HUES48 (cell line): Measurements from ENCODE around the gene NME2.

Experiments used
- H3K27ac ChIP-seq: one replicate; pipeline ENCODE4 v1.7.0; 2013; ENCODE audit warnings: low read depth, low read length, inconsistent platforms
- H3K27me3 ChIP-seq: 2 replicates; pipeline ENCODE4 v1.6.1; 2013; ENCODE audit warnings: mild to moderate bottlenecking, low read length; ENCODE audit not compliant: control insufficient read depth, insufficient read depth
- H3K36me3 ChIP-seq: 2 replicates; pipeline ENCODE4 v1.6.1; 2013; ENCODE audit warnings: low read length; ENCODE audit not compliant: control insufficient read depth, insufficient read depth
- H3K4me1 ChIP-seq: 2 replicates; pipeline ENCODE4 v1.6.1; 2013; ENCODE audit warnings: mild to moderate bottlenecking, low read length; ENCODE audit not compliant: control insufficient read depth, insufficient read depth
- H3K4me3 ChIP-seq: 2 replicates; pipeline ENCODE4 v1.5.1; 2013; ENCODE audit warnings: mild to moderate bottlenecking, low read depth, low read length
- H3K9ac ChIP-seq: 2 replicates; pipeline ENCODE4 v1.6.1; 2013; ENCODE audit warnings: mild to moderate bottlenecking, low read depth, low read length, moderate library complexity
- H3K9me3 ChIP-seq: 2 replicates; pipeline ENCODE4 v1.6.1; 2013; ENCODE audit warnings: low read length; ENCODE audit not compliant: control insufficient read depth, insufficient read depth

NME2 gene

GRCh38 chr17:51180486-51180885 is 14.3 kb downstream of the NME2 start:
- no peak overlapping the region for H3K9ac ChIP-seq
- no peaks in the 10 kb centered on the region for H3K9me3 ChIP-seq
- no peaks in the 10 kb centered on the region for H3K4me1 ChIP-seq
- peaks cover 72% of the 10 kb centered on the region for H3K36me3 ChIP-seq
- no peak overlapping the region for H3K4me3 ChIP-seq
- no peaks in the 10 kb centered on the region for H3K27me3 ChIP-seq
- H3K27ac ChIP-seq = no peak overlapping the region

- Histone ChIP-seq H3K4me1 (no peaks in the 10 kb centered on the region), H3K36me3 (peaks cover 82% of the 10 kb centered on the region), H3K9ac (no peak overlapping the region), H3K9me3 (no peaks in the 10 kb centered on the region), H3K27me3 (no peaks in the 10 kb centered on the region), H3K4me3 (no peak overlapping the region), H3K27ac (no peak overlapping the region)
Measured at GRCh38 chr17:51184124-51184523, 17.9 kb downstream of the NME2 start.

DNA sequence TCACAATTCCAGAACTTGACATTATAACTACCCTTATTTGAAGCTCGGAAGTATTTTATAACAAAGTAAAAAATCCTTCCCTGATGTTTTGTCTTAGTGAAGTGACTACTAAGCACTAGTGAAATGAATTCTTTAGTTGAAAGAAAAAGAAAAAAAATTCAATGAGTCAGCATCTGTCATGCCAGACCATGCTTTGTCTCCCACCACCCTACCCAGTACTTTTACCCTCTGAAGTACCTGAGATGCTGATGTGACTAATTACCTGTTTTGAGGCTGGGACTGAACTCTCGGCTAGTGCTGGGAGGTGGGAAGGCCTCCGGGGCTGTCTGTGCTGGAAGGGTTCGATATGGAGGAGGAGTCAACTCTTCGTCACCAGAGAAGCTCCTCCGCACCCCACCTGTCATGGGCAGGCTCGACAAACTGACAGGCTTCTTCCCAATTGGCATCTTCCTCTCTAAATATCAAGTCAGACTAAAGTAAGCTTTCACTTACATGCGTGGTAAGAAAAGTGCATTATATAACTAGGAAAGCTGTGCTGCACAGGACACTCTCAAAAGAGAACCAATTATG is 19.6 kb downstream of the NME2 start:
- Histone ChIP-seq H3K4me1 (no peaks in the 10 kb centered on the region), H3K9ac (no peak overlapping the region), H3K27me3 (no peaks in the 10 kb centered on the region), H3K27ac (no peak overlapping the region), H3K4me3 (no peak overlapping the region), H3K36me3 (peaks cover 85% of the 10 kb centered on the region), H3K9me3 (no peaks in the 10 kb centered on the region)

GRCh38 chr17:51188271-51188833 is 22.1 kb downstream of the NME2 start:
- Histone ChIP-seq H3K27me3 (no peaks in the 10 kb centered on the region), H3K36me3 (peaks cover 92% of the 10 kb centered on the region), H3K4me1 (no peaks in the 10 kb centered on the region), H3K9me3 (no peaks in the 10 kb centered on the region), H3K27ac (no peak overlapping the region), H3K9ac (no peak overlapping the region), H3K4me3 (no peak overlapping the region)

GRCh38 chr17:51189162-51189561 is 23.0 kb downstream of the NME2 start:
- Histone ChIP-seq H3K9me3 (no peaks in the 10 kb centered on the region), H3K27me3 (no peaks in the 10 kb centered on the region)

DNA sequence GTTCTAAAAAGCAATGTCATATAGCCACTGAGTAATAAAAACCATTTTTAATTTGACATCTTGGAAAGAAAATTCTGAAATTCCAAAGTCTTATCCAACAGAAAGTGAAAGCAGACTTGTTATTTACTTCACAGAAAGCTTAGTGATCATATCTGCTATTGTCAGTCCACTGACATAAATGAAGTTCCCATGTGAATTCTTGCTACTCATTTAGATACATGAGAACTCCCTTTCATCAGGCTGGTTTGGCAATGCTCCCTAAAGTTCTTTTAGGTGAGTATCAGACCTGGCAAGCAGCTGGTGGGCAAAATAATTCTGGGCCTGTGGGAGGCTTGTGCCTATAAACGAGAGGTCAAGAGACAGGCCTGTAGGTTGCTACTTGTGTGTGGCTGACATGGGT is 23.4 kb downstream of the NME2 start:
- H3K9me3 ChIP-seq = no peaks in the 10 kb centered on the region
- H3K4me1 ChIP-seq = no peaks in the 10 kb centered on the region
- H3K27me3 ChIP-seq = no peaks in the 10 kb centered on the region
- no peak overlapping the region for H3K4me3 ChIP-seq
- H3K9ac ChIP-seq = no peak overlapping the region
- H3K36me3 ChIP-seq = peaks cover 92% of the 10 kb centered on the region
- H3K27ac ChIP-seq = no peak overlapping the region

More at GRCh38 chr17:51189162-51189561, 23.0 kb downstream of the NME2 start:
- Histone ChIP-seq H3K36me3 (peaks cover 92% of the 10 kb centered on the region), H3K9ac (no peak overlapping the region), H3K4me3 (no peak overlapping the region), H3K27ac (no peak overlapping the region), H3K4me1 (no peaks in the 10 kb centered on the region)

- no peaks in the 10 kb centered on the region for H3K27me3 ChIP-seq
- no peaks in the 10 kb centered on the region for H3K9me3 ChIP-seq
- no peaks in the 10 kb centered on the region for H3K4me1 ChIP-seq
- H3K27ac ChIP-seq = no peak overlapping the region
- H3K9ac ChIP-seq = no peak overlapping the region
- peaks cover 86% of the 10 kb centered on the region for H3K36me3 ChIP-seq
- H3K4me3 ChIP-seq = no peak overlapping the region
Measured at GRCh38 chr17:51191895-51192294, 25.7 kb downstream of the NME2 start.

DNA sequence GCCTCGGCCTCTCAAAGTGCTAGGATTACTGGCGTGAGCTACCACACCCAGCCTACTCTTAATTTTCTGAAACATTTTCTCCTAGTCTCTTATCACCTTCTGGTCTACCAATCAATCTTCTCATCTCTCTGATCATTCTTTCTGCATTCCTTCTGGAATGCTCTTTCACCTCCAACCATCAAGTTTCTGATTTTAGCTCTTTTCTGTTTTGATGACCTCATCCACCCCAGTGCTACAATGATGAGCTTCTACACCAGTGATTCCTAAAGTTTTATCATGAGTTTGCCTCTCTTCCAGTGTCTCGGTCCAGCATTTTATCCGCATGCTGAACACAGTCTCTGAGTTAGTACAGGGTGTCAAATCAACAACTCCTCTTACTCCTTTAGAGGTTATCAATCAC is 31.5 kb downstream of the NME2 start:
- no peak overlapping the region for H3K9ac ChIP-seq
- no peak overlapping the region for H3K27ac ChIP-seq
- no peaks in the 10 kb centered on the region for H3K27me3 ChIP-seq
- peaks cover 90% of the 10 kb centered on the region for H3K36me3 ChIP-seq
- no peaks in the 10 kb centered on the region for H3K9me3 ChIP-seq
- H3K4me1 ChIP-seq = no peaks in the 10 kb centered on the region
- H3K4me3 ChIP-seq = no peak overlapping the region

GRCh38 chr17:51200295-51200694 is 34.1 kb downstream of the NME2 start:
- peaks cover 87% of the 10 kb centered on the region for H3K36me3 ChIP-seq
- no peak overlapping the region for H3K4me3 ChIP-seq
- H3K4me1 ChIP-seq = no peaks in the 10 kb centered on the region
- no peak overlapping the region for H3K9ac ChIP-seq
- H3K27ac ChIP-seq = no peak overlapping the region
- H3K27me3 ChIP-seq = no peaks in the 10 kb centered on the region
- H3K9me3 ChIP-seq = no peaks in the 10 kb centered on the region

- H3K9ac ChIP-seq = no peak overlapping the region
- no peaks in the 10 kb centered on the region for H3K4me1 ChIP-seq
- no peak overlapping the region for H3K27ac ChIP-seq
- H3K36me3 ChIP-seq = peaks cover 87% of the 10 kb centered on the region
- H3K4me3 ChIP-seq = no peak overlapping the region
- H3K27me3 ChIP-seq = no peaks in the 10 kb centered on the region
- H3K9me3 ChIP-seq = no peaks in the 10 kb centered on the region
Measured at GRCh38 chr17:51200846-51201245, 34.6 kb downstream of the NME2 start.

DNA sequence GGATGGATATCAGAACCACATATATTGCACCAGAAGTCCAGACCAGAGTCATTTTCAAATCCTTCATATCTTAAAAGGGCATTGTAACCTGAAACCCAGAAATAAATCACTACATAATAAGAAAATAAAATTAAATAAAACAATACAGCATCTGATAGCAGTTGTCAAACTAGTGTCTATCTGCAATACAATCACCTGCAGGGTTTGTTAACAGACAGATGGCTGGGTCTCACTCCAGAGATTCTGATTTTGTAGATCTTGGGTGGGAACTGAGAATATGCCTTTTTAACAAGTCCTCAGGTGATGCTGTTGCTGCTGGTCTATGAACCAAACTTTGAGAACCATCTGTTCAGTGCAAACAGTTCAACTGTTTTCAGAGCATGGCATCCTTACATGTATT is 37.6 kb downstream of the NME2 start:
- no peak overlapping the region for H3K27ac ChIP-seq
- no peak overlapping the region for H3K9ac ChIP-seq
- H3K36me3 ChIP-seq = peaks cover 97% of the 10 kb centered on the region
- no peaks in the 10 kb centered on the region for H3K27me3 ChIP-seq
- H3K4me3 ChIP-seq = no peak overlapping the region
- no peaks in the 10 kb centered on the region for H3K4me1 ChIP-seq
- no peaks in the 10 kb centered on the region for H3K9me3 ChIP-seq
